SU-DHL-6 (cell line): ENCODE measurements around the gene ITGAL.

Experiments used
- H2AFZ ChIP-seq: fragments of 200-600 bp; sonication (generic); 2 replicates; pipeline ENCODE4 v1.6.1; 2014; ENCODE audit warnings: low read depth, mild to moderate bottlenecking, moderate library complexity, mixed read lengths, antibody characterized with exemption, low read length; ENCODE audit not compliant: severe bottlenecking
- H3F3A ChIP-seq: fragments of 200-600 bp; shearing (Covaris generic); 2 replicates; pipeline ENCODE4 v1.6.0; 2016; ENCODE audit warnings: antibody characterized with exemption, mild to moderate bottlenecking; ENCODE audit not compliant: insufficient read depth
- H3K27ac ChIP-seq: fragments of 200-600 bp; sonication (generic); 2 replicates; pipeline ENCODE4 v1.5.1; 2016; ENCODE audit warnings: low read depth, mild to moderate bottlenecking, low read length, moderate library complexity, mixed read lengths
- H3K27me3 ChIP-seq: fragments of 200-600 bp; sonication (generic), shearing (Covaris generic); 2 replicates; pipeline ENCODE4 v1.6.0; 2014; ENCODE audit warnings: mild to moderate bottlenecking, low read length
- H3K36me3 ChIP-seq: fragments of 200-600 bp; sonication (generic); 2 replicates; pipeline ENCODE4 v1.6.1; 2014; ENCODE audit warnings: mild to moderate bottlenecking, low read length, mixed read lengths
- H3K4me2 ChIP-seq: fragments of 300-600, 200-600 bp; shearing (Covaris generic), sonication (generic); 2 replicates; pipeline ENCODE4 v1.6.0; 2014; ENCODE audit warnings: low read length, low read depth, mild to moderate bottlenecking; ENCODE audit not compliant: poor library complexity, severe bottlenecking
- H3K4me3 ChIP-seq: fragments of 200-600 bp; sonication (generic); 2 replicates; pipeline ENCODE4 v1.5.1; 2014; ENCODE audit warnings: antibody characterized with exemption, low read length, mild to moderate bottlenecking, mixed read lengths; ENCODE audit not compliant: insufficient read depth, poor library complexity, severe bottlenecking
- H3K79me2 ChIP-seq: fragments of 200-600 bp; sonication (generic); 2 replicates; pipeline ENCODE4 v1.6.1; 2014; ENCODE audit warnings: mild to moderate bottlenecking, low read length, moderate library complexity; ENCODE audit not compliant: insufficient read depth
- H3K9ac ChIP-seq: fragments of 200-600 bp; sonication (generic); 2 replicates; pipeline ENCODE4 v1.7.0; 2014; ENCODE audit warnings: mild to moderate bottlenecking, low read length
- H3K9me2 ChIP-seq: fragments of 200-600 bp; sonication (generic); replicated peaks from 2 replicates; pipeline ENCODE4 v1.6.1; 2014; ENCODE audit warnings: low read length; ENCODE audit not compliant: insufficient read depth
- H3K9me3 ChIP-seq: fragments of 200-600 bp; sonication (generic); 2 replicates; pipeline ENCODE4 v1.6.1; 2014; ENCODE audit warnings: low read length, mixed read lengths; ENCODE audit not compliant: insufficient read depth
- H4K20me1 ChIP-seq: fragments of 200-600 bp; sonication (generic); 2 replicates; pipeline ENCODE4 v1.6.1; 2014; ENCODE audit warnings: low read depth, mild to moderate bottlenecking, antibody characterized with exemption, low read length, moderate library complexity, mixed read lengths
- EZH2phosphoT487 ChIP-seq: fragments of 200-600 bp; sonication (generic), shearing (Covaris generic); conservative IDR thresholded peaks from 2 replicates; pipeline ENCODE4 v1.6.1; 2018; ENCODE audit warnings: mild to moderate bottlenecking, antibody characterized with exemption, low read length, moderate library complexity, mixed read lengths
- TF ChIP-seq, protein P1 (sequence below): fragments of 200-600 bp; sonication (generic); IDR thresholded peaks from one replicate; pipeline ENCODE4 v1.5.1; 2017; ENCODE audit warnings: antibody characterized with exemption, mild to moderate bottlenecking, low read length, moderate library complexity; ENCODE audit not compliant: insufficient read depth, poor library complexity, severe bottlenecking

ITGAL gene

DNA sequence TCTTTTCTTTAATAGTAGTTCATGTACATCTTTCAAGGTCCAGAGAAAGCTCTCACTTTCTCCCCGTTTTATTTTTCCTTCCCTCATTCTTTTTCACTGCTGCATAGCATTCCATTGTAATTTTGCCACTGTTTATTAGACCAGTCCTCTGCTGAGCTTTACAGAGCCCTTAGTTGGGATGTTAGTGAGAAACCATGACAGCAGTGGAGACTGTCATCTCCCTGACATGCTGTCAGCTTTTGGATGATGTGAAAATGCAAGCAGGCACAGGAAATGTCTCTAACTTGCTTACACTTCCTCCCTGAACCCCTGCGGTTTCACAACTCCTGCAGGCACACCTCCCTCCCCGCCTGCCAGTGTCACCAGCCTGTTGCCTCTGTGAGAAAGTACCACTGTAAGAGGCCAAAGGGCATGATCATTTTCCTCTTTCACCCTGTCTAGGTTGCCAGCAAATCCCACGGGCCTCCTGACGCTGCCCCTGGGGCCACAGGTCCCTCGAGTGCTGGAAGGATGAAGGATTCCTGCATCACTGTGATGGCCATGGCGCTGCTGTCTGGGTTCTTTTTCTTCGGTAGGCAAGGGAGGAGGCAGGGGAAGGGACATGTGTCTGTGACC is at the start of gene ITGAL:
Gene ITGAL, plus strand, starts transcription at position 415 of the 615 bp plus-strand sequence. Its CDS starts 96 bp downstream, at position 511.
- Histone ChIP-seq H2AFZ (no peak within 1 kb of the TSS), H3K9ac (peak within 1 kb of the TSS; percentile 95), H3K36me3 (peaks cover 22% of the 10 kb centered on the region), H3K9me2 (no peaks in the 10 kb centered on the region), H4K20me1 (no peaks in the 10 kb centered on the region), H3K9me3 (no peaks in the 10 kb centered on the region), H3K27ac (peak within 1 kb of the TSS; percentile 98), H3F3A (peaks cover 41% of the 10 kb centered on the region), H3K27me3 (no peaks in the 10 kb centered on the region), H3K4me3 (peak within 1 kb of the TSS; percentile 89), H3K4me2 (peak within 1 kb of the TSS; percentile 89), H3K79me2 (peaks cover 34% of the 10 kb centered on the region)
- no peak for TF ChIP-seq EZH2phosphoT487
- TF ChIP-seq, protein P1, sequence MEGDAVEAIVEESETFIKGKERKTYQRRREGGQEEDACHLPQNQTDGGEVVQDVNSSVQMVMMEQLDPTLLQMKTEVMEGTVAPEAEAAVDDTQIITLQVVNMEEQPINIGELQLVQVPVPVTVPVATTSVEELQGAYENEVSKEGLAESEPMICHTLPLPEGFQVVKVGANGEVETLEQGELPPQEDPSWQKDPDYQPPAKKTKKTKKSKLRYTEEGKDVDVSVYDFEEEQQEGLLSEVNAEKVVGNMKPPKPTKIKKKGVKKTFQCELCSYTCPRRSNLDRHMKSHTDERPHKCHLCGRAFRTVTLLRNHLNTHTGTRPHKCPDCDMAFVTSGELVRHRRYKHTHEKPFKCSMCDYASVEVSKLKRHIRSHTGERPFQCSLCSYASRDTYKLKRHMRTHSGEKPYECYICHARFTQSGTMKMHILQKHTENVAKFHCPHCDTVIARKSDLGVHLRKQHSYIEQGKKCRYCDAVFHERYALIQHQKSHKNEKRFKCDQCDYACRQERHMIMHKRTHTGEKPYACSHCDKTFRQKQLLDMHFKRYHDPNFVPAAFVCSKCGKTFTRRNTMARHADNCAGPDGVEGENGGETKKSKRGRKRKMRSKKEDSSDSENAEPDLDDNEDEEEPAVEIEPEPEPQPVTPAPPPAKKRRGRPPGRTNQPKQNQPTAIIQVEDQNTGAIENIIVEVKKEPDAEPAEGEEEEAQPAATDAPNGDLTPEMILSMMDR: no peak

DNA sequence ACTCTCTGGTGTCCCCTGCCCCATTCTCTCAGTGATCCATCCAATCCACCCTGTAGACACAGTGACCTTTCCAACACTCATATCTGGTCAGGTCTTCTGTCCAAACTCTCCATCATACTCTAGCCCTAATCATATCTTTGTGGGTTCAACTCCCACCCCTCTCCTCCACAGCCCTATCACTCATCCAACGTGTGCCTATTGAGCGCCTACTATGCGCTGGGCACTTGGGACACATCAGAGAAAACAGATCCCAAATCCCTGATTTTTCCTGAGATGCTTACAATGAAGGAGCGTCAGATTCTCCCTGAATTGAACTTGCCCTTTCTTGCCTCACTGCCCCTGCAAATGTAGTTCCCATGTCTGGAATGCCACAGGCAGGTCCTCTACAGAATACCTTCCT is 44.5 kb upstream of the ITGAL start:
- TF ChIP-seq, protein P1: no peak
- TF ChIP-seq EZH2phosphoT487: no peak
- Histone ChIP-seq H3K27me3 (no peaks in the 10 kb centered on the region), H3K9me2 (no peaks in the 10 kb centered on the region), H3K36me3 (peaks cover 9% of the 10 kb centered on the region), H3K9me3 (no peaks in the 10 kb centered on the region), H3K79me2 (peaks cover 44% of the 10 kb centered on the region), H3K9ac (no peak overlapping the region), H3F3A (no peaks in the 10 kb centered on the region), H3K4me3 (no peak overlapping the region), H2AFZ (no peak overlapping the region), H4K20me1 (no peaks in the 10 kb centered on the region; the same call in 1 of the 2 replicates), H3K4me2 (peak overlapping the region; percentile 81), H3K27ac (no peak overlapping the region)

DNA sequence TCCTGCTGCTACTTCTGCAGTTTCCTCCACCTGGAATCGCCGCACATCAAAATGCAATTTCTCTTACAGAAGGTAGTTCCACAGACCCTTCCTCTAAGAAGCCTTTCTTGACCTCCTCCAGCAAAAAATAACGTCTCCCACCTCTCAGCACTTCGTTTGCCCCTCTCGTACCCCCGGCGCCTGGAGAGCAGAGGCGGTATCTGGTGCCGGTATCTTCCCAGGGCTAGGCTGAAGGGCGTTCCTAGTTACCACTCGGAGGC is 43.2 kb upstream of the ITGAL start:
- no peak for TF ChIP-seq EZH2phosphoT487
- TF ChIP-seq, protein P1: no peak
- H3K27me3 ChIP-seq: no peaks in the 10 kb centered on the region
- H4K20me1 ChIP-seq: no peaks in the 10 kb centered on the region; the same call in 1 of the 2 replicates
- H3K9ac ChIP-seq: peak overlapping the region; percentile 82
- peak overlapping the region; percentile 81 for H3K4me2 ChIP-seq
- H3K36me3 ChIP-seq: peaks cover 9% of the 10 kb centered on the region
- H3K4me3 ChIP-seq: peak overlapping the region; percentile 83
- peak overlapping the region; percentile 58 for H3K27ac ChIP-seq
- H3F3A ChIP-seq: no peaks in the 10 kb centered on the region
- peaks cover 39% of the 10 kb centered on the region for H3K79me2 ChIP-seq
- H3K9me2 ChIP-seq: no peaks in the 10 kb centered on the region
- H2AFZ ChIP-seq: no peak overlapping the region
- H3K9me3 ChIP-seq: no peaks in the 10 kb centered on the region
